ENCODE measurements around the gene CD72.
"Not testable (repeated sequence)": the region's sequence is repeated elsewhere in the genome, so short reads cannot be mapped to it uniquely, and the experiment has no call there.

CD72 gene

DNA sequence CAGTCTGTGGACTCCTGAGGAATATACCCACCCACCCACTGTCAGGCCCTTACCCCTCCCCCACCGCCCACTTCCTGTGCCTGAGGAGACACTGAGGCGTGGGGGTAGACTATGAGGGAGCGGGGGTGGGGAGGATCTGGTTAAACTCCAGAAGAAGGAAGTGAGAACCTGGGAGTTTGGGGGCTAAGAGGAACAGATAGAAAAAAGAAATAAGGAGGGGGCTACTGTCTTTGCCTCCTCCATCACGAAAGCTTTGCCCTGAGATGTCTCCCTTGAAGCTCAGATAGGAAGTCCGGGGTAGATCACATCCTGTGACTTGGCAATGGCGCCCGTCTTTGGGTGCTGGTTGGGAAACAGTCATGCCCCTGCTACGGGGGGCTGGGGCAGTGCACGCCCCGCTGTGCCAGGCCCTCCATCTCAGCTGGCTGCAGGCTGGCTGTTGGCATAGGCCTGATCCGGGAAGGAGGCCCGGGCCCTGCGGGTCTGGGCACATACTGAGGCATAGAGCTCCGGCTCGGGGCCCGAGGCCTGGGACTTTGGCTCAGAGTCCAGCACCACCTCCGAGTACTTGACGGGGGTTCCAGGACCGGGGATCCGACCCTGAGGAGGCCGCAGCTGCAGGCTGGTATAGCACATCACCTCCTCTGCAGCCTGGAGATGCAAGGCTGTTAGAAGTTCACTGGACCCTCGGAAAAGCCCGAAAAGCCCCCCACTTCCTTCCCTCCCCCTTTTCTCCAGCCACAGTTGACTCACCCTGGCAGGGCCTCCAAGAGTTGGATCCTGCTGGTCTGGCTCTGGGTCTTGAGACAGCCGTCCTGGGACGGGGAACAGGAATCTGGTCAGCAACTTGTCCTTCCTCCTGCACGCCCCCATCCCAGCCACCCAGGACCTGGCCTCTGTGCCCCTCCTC, 31.5 kb upstream of the CD72 start:
- peak; percentile 29 to 73 (median 42) for DNase-seq

DNA sequence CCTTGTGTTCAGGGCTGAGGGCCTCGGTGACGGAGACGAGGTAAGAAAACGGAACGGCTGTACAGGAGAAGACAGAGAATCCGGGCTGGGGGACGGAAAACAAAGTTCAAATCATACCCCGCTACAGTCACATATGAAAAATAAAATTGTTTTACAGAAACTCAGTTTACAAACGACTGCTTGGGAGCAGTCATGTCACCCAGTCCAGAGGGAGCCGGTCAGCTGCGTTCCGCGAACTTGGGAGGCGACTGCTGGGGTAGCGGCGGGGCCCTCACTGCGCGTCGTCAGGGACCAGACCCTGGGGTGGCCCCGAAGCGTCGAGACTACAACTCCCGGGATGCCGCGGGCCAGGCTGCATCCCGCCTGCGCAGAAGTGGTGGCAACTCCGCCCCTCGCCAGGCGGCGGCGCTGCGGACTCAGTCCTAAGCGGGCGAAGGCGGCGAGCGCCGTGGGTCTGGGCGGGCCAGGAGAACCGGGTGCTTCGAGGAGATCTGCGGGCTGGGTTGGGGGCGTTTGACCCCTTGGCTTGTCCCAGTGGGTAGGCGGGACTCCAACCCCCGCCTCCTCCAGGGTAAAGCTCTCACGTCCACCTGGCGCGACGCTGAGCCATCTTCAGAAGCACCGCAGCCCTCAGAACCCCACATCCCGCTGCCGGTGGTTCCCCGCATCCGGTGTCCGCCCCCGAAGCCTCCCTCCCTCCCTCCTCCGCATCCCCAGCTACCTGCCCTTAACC, 28.5 kb upstream of the CD72 start:
- peak; percentile 85 to 96 (median 90) for DNase-seq

DNA sequence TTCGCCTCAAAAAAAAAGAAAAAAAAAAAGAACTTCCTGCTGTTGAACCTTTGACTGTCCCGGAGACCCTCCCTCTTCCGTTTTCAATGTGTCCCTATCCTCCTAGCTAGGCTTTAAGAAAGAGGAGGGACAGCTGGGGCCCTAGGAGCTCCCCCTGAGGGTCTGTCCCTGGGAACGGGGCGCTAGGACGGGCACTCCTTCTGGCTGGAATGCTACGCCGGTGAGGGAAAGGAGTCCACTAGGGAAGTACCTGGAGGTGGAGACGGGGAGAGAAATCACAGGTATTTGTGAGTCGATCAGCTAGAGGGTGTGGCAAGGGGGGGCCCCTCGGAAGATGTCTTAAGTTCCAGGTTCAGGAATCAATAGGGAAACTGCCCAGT, 27.9 kb upstream of the CD72 start:
- DNase-seq, result peak in 4 of 6 experiments; percentile 41 to 56 (median 49)

DNA sequence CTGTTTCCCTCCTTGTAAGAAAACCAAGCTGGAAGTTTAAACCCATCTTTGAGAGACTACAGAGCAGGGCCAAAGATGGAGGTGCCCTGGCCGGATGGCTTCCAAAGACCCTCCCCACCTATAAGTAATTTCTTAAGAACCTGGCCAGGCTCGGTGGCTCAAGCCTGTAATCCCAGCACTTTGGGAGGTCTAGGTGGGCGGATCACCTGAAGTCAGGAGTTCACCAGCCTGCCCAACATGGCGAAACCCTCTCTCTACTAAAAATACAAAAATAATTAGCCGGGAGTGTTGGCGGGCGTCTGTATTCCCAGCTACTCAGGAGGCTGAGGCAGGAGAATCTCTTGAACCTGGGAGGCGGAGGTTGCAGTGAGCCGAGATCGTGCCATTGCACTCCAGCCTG, 27.5 kb upstream of the CD72 start:
- not testable (repeated sequence) for DNase-seq

DNA sequence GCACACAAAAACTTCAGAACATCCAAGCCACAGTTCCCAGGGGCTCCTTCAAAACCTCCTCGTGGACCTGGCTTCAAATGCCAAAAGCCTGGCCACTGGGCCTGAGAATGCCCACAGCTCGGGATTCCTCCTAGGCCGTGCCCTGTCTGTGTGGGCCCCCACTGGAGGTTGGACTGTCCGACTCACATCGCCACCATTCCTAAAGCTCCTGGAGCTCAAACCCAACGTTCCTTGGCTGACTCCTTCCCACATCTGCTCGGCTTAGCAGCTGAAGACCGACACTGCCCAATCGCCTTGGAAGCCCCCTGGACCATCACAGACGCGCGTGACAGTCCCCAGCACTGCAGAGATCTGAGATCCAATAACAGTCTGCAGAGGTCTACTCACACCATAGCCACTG, 24.8 kb upstream of the CD72 start:
- no peak for DNase-seq

DNA sequence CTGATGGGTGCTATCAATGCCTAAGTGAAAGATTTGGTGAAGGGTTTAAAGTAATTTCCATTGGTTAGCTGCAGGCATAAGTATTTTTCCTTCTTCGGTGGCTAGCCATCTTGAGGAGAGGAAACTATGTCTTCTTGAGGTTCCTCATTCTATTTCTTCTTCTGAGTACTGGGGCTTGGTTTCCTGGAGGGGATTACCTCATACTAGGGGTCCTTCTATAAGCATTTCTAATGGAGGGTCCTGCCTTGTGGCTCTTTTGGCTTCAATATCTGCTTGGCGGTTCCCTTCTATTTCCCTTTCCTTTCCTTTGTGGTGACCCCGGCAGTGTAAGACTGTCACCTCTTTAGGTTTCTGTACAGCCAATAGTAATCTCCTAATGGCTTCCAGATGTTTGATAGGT, 23.3 kb upstream of the CD72 start:
- DNase-seq, result not testable (repeated sequence)

DNA sequence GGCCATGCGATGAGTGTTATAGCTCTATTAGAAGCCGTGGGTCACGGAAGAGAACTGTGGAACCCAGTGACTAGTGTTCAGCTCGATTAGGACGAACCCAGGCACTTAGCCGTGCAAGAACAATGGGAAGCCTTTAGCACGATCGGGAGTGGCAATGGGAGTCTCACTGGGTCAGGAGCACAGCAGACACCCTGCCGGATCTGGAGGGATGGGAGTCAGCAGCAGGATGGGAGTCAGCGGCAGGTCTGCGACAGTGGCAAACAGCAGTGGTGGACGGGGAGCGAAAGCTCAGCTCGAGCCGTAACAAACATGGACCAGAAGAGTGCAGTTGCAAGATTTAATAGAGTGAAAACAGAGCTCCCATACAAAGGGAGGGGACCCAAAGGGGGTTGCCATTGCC, 22.2 kb upstream of the CD72 start:
- DNase-seq, result not testable (repeated sequence)

DNA sequence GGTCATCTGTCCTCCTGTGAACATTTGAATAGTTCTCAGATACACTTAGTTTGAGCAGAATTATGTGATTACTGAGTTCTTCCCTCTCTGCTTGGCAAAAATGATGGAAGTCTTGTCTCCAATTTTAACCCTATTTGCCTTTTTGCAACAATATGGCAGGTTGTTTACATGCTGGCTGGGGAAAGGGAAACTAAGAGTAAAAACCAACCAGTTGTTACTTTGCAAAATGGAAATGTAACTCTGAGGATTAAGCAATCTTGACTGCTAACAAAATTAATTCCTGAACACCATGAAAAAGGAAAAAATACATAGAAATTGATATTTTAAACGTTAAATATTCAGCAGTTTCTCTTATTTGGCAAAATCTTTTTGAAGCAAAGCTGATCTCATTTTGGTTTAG, 21.4 kb upstream of the CD72 start:
- DNase-seq, result no peak

DNA sequence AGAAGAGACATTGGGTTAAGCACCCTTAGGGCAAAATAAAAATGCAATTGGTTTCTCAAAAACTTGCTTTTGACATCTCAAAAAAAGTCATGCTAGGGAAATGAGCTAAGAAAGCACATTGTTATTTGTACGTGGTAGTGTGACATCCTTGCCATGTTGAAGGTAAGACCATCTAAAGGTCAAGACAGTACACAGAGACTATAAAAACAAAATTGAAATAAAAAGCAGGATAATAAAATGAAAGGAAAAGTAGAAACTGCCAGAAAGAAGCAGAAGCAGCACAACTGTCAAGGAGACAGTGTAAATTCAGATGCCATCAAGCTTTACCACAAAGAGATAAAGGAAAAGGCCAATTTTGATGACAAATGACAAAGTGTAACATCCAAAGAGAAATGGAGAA, 21.0 kb upstream of the CD72 start:
- DNase-seq, result not testable (repeated sequence)

DNA sequence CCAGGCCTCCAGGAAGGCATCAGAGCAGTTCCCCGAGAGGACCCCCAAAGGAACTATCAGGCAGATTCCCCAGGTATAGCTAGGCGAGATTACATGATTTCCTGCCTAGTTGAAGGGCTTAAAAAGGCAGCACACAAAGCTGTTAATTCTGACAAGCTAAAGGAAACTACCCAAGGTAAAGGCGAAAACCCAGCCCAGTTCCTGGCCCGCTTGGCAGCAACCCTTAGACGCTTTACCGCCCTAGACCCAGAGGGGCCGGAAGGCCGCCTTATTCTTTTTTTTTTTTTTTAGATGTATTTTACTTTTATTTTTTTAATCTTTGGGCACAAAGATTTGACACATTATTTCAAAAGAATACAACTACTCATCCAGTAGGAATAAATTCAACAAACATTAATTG, 20.5 kb upstream of the CD72 start:
- peak in 4 of 6 experiments; percentile 14 to 47 (median 38) for DNase-seq

DNA sequence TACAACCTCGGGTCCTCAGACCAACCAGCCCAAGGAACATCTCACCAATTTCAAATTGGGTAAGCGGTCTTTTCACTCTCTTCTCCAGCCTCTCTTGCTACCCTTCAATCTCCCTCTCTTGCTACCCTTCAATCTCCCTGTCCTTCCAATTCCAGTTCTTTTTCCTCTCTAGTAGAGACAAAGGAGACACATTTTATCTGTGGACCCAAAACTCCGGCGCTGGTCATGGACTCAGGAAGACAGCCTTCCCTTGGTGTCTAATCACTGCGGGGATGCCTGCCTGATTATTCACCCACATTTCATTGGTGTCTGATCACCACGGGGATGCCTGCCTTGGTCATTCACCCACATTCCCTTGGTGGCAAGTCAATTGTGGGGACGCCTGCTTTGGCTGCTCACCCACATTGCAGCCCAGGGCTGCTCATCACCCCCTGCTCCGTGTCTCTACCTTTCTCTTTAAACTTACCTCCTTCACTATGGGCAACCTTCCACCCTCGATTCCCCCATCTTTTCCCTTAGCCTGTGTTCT, 19.3 kb upstream of the CD72 start:
- not testable (repeated sequence) for DNase-seq

DNA sequence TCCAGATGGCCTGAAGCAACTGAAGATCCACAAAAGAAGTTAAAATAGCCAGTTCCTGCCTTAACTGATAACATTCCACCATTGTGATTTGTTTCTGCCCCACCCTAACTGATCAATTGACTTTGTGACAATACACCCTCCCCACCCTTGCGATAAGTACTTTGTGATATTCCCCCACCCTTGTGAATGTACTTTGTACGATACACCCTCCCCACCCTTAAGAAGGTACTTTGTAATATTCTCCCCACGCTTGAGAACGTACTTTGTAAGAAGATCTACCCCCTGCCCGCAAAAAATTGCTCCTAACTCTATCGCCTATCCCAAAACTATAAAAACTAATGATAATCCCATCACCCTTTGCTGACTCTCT, 18.6 kb upstream of the CD72 start:
- DNase-seq, result not testable (repeated sequence)

DNA sequence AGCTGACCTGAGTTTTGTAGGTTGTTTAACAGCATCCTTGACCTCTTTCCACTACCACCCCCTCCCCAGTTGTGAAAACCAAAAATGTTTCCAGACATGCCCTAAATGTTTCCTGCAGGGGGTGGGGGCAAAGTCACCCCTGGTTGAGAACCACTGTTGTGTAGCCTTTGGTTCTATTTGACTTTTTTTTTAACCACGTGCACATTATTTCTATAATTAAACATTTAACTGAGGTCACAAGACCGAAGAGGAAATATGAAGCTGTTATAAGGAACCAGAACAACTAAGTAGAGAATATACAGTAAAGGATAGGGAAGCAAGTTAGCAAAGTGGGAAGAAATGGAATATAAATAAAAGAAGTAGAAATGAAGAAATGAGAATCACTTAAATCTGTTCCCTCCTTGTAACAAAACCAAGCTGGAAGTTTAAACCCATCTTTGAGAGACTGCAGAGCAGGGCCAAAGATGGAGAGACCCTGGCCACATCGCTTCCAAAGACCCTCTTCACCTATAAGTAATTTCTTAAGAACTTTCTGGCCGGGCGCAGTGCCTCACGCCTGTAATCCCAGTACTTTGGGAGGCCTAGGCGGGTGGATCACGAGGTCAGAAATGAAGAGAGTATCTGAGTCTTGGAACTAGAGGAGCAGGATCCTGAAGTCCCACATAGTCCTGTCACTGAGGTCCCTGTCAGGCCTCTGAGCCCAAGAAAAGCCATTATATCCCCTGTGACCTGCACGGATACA, 18.1 kb upstream of the CD72 start:
- DNase-seq, result no peak

DNA sequence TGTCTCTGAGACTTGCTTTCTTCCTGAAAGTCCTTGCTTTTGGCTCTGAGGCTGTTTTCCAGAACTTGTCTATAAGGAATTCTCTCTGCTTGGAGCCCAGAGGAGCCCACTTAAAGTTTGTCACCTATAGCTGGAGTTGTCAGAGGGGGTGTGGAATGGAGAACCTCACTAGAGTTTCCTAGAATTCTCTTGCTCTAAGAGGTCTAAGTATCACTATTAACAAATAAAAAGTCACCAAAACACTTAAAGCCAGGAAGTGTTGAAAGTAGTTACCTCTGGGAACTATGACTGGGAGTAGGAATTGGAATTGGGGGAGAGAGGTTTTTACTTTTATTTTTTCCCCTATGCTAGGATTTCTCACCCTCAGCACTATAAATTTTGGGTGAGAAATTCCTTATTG, 17.5 kb upstream of the CD72 start:
- no peak for DNase-seq

DNA sequence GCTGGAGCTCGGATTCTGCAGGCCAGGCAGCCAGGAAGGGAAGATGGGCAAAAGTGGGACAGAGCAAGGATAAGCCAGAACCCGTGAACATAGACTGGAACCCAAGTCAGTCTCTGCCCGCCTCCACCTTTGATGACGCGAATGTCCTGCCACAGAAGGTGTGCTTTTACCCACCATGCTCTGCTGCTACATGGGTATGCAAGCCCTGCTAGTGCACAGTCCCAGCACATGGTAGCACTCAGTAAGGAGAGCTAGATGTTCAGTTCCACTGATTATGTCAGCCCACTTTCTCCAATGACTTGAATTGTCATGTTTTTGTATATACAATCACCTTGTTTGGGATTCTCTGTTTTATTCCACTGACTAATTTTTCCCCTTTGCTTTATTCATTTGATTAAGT, 11.4 kb upstream of the CD72 start:
- DNase-seq, result no peak

DNA sequence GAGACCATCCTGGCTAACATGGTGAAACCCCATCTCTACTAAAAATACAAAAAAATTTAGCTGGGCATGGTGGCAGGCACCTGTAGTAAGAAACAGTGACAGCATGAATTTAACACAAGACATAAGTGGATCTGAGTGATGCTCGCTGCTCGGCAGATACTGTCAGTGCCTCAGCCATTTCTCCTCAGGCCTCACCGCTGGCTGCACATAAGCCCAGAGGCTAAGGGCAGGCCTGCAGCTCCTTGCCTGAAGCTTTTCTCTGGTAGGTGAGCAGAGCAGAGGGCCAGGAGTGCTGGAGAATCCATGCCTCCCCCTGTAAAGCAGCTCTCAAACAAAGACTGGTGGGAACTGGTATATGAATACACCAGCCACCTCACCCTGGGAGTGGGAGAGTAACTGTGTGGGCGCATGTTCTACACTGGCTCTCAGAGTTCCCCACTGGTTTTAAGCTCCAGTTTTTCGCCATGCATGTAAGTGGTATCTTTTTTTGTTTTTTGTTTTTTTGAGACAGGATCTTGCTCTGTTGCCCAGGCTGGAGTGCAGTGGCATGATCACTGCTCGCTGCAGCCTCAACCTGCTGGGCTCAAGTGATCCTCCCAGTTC, 10.3 kb upstream of the CD72 start:
- DNase-seq, result no peak

DNA sequence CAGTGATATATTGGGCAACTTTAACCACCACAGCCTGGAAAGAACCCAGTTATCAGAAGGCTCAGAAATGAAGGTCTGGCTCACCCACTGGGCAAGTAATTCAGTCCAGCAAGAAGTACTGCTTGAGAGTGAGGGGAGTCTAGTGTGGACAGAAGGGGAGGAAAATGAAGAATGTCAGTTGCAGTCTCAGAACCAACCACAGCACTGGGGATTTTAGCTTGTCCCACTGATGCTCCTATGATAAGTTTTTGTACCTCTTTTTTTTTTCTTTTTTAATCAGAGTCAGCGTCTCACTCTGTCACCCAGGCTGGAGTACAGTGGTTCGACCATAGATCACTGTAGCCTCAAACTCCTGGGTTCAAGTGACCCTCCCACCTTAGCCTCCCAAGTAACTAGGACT, 9.4 kb upstream of the CD72 start:
- DNase-seq, result no peak

DNA sequence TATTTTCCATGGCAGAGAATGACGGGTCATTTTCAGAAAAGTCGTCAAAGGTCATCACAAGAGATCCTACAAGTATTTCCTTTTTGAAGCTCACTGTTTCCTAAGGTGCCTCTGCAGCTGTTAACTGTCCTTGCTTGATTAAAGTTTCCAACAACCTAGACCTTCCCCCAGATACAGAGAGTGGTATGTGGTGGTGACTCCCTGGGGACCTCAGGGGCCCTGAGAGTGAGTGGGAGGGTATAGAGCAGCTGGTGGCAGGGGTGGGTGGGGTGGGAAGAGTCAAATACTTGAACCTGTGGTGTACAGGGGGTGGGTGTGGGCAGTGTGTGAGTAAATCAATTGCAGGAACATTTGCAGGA, 1.6 kb upstream of the CD72 start:
- no peak for DNase-seq

DNA sequence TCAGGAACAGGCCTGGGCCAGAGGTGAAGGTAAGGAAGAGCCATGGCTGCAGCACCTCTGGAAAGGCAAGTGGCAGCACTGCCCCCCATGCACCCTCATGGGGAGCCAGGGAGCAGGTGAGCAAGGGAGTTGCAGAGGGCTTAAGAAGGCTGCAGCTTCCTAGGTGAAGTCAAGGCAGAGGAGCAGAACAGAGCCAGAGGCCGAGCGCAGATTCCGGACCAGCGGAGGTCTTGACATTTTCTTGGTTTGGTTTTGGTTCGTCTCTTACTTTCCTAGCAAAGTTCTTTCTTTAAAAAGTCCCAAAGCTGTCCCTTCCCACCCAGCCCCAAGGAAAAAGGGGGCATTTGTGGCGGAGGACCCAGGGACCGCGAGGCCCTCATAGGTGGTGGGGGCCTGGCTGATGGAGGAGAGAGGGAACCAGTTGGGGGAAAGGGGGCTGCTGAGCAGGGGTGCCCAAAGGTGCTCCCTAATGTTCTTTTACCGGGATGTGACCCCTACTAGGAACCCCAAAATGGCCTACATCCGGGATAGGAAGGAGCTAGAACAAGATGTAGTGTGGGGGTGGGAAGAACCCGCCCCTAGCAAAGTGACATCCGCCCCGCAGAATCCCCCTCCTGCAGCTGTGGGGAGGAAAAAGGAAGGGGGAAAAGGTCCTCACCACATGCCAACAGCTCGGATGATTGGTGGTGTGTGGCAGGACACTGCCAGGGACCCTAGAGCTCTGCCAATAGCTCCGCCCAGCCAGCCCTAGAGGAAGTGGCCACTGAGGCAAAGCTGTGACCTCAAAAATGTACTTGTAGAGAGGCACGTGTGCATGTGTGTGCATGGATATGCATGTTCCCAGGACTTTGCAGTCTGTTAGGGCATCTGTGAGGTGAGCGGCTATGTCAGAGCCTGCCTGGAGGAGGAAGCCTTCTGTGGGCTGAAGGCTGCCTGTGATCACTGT, 914 bp upstream of the CD72 start:
- DNase-seq, result no peak

DNA sequence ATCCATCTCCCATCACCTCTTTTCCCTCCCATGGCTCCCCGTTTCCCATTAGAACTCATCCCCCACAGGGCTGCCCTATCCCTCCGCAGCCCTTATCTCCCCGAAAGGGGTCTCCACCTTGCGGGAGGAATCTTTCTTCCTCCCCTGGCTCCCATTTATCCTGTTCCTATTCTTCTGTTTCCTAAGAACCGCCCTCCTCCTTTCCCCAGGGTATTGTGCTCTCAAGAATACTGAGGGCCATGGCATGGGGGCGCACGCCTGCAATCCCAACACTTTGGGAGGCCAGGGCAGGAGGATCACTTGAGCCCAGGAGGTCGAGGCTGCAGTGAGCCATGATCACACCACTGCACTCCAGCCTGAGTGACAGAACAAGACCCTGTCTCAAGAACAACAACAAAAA, 665 bp downstream of the CD72 start:
- no peak for DNase-seq

DNA sequence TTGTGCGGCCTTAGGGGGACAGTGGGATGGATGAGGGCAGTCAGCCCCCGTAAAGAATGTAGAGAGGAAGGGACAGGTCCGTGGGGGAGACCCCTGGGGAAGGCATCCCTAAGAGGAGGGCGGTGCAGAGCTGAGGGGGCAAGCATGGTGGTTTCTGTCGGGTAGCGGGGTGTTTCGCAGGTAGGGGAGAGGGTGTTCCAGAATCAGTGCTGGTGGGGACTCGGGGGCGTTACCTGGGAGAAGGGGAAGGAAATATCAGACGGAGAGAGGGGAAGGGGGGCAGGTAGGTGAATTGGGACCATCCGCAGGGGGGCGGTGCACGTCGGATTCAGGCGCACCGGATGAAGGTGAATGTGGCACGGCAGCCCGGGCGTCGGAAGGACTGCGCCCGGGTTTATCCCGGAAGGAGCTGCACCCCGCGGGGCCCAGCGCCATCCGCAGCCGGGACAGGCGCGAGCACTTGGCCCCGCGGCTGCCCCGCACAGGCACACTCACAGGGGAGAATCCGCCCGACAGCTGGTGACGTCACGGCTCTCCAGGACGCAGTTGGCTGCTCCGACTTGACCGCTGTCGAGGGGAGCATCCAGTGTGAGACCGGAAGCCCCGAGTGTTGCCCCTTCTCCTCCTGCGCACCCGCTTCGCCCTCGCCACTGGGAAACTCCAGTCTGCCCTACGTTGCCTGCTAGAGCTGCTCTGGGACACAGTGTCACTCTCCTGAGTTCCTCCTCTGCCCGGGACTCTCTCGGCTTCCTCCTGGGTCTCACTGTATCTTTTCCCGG, 1.3 kb downstream of the CD72 start:
- DNase-seq, result peak; percentile 39 to 70 (median 56)
